Keratinocyte (primary cell): Measurements from ENCODE around the gene EPAS1. TPM values are rescaled to one million over a fixed set of nuclear protein-coding genes. Genes with fewer than 3 reads are reported as not detected.

Experiments used
- DNase-seq: peaks from one replicate; pipeline ENCODE4 v3.0.0-alpha.2; 2011; ENCODE audit warnings: low read depth, missing footprints, low spot score
- FAIRE-seq: peaks from 2 replicates; lab custom pipeline; 2011; peaks lifted over from hg19 to GRCh38; lab: Jason Lieb, UNC
- H2AFZ ChIP-seq: 2 replicates; pipeline ENCODE4 v1.6.0; 2012; ENCODE audit warnings: low read length, control low read depth, inconsistent platforms; ENCODE audit not compliant: control insufficient read depth
- H3K27ac ChIP-seq: 2 replicates; pipeline ENCODE4 v1.5.1; 2011; ENCODE audit warnings: low read length; ENCODE audit not compliant: control insufficient read depth, insufficient read depth
- H3K27me3 ChIP-seq: 3 replicates; pipeline ENCODE4 v1.6.0; 2011; ENCODE audit warnings: low read length; ENCODE audit not compliant: control insufficient read depth, insufficient read depth; ENCODE audit errors: extremely low read depth
- H3K36me3 ChIP-seq, 2 experiments: 2 replicates in 1 of 2; 3 replicates in 1 of 2; pipeline ENCODE4 v1.5.1; 2011; ENCODE audit warnings: low read length in 2 of 2, mild to moderate bottlenecking in 1 of 2; ENCODE audit not compliant: control insufficient read depth in 2 of 2, insufficient read depth in 2 of 2; ENCODE audit errors: extremely low read depth in 1 of 2
- H3K4me1 ChIP-seq: 3 replicates; pipeline ENCODE4 v1.5.1; 2011; ENCODE audit warnings: low read length; ENCODE audit not compliant: control insufficient read depth, insufficient read depth; ENCODE audit errors: extremely low read depth
- H3K4me2 ChIP-seq: 3 replicates; pipeline ENCODE4 v1.6.0; 2011; ENCODE audit warnings: low read depth, low read length; ENCODE audit not compliant: control insufficient read depth, insufficient read depth; ENCODE audit errors: extremely low read depth
- H3K4me3 ChIP-seq, 3 experiments: fragments of 200-600 bp in 1 of 3; sonication (generic) in 1 of 3; 2 replicates in 2 of 3; 3 replicates in 1 of 3; pipeline ENCODE4 v1.5.1; 2011 to 2016; ENCODE audit warnings: low read length in 3 of 3, mild to moderate bottlenecking in 3 of 3, control low read depth in 2 of 3, inconsistent platforms in 1 of 3, low read depth in 1 of 3, mixed read lengths in 1 of 3, mixed run types in 1 of 3, moderate library complexity in 1 of 3; ENCODE audit not compliant: control insufficient read depth in 2 of 3, insufficient read depth in 2 of 3; ENCODE audit errors: extremely low read depth in 1 of 3
- H3K79me2 ChIP-seq: 2 replicates; pipeline ENCODE4 v1.6.0; 2012; ENCODE audit warnings: low read length; ENCODE audit not compliant: control insufficient read depth, insufficient read depth
- H3K9ac ChIP-seq: 3 replicates; pipeline ENCODE4 v1.6.0; 2011; ENCODE audit warnings: low read length; ENCODE audit not compliant: control insufficient read depth, insufficient read depth; ENCODE audit errors: extremely low read depth
- H3K9me1 ChIP-seq: 3 replicates; pipeline ENCODE4 v1.6.0; 2011; ENCODE audit warnings: low read length; ENCODE audit not compliant: control insufficient read depth, insufficient read depth; ENCODE audit errors: extremely low read depth
- H3K9me3 ChIP-seq: 2 replicates; pipeline ENCODE4 v1.5.1; 2012; ENCODE audit warnings: low read depth, low read length; ENCODE audit not compliant: control insufficient read depth
- H4K20me1 ChIP-seq: 3 replicates; pipeline ENCODE4 v1.6.0; 2011; ENCODE audit warnings: low read length; ENCODE audit not compliant: control insufficient read depth, insufficient read depth; ENCODE audit errors: extremely low read depth
- CTCF ChIP-seq, 3 experiments: IDR thresholded peaks in 1 of 3; conservative IDR thresholded peaks in 1 of 3; optimal IDR thresholded peaks in 1 of 3; 2 replicates in 2 of 3; 3 replicates in 1 of 3; pipeline versions ENCODE3 to v1.5.1; 2011; ENCODE audit warnings: low read length in 3 of 3, mild to moderate bottlenecking in 3 of 3, moderate library complexity in 2 of 3, control low read depth in 1 of 3, inconsistent platforms in 1 of 3; ENCODE audit not compliant: insufficient read depth in 2 of 3; ENCODE audit errors: extremely low read depth in 1 of 3
- EZH2 ChIP-seq: IDR thresholded peaks from one replicate; pipeline ENCODE4 v1.6.1; 2012; ENCODE audit warnings: inconsistent platforms, mild to moderate bottlenecking, low read length, moderate library complexity
- dilution Hi-C: fragments of 300-500 bp; cut with MboI; formaldehyde crosslinking; loops from one replicate; pipeline ENCODE4 v1.7.0; 2020; ENCODE audit warnings: low sequenced_read_pairs; ENCODE audit not compliant: extremely low pct_ligation_motif_present
- polyA plus RNA-seq, 5 experiments: library from polyadenylated mRNA; depleted of rRNA in 3 of 5; stranded (reverse) in 3 of 5; stranded (forward) in 1 of 5; unstranded in 1 of 5; fragments of >200 nt; gene quantifications; 1 replicate in 1 of 5; 2 replicates in 3 of 5; 3 replicates in 1 of 5; pipeline versions ENCODE4 v1.2.1 to v1.2.3, GENCODE V29; 2011 to 2012; ENCODE audit warnings: missing spikeins in 2 of 5, low read depth in 1 of 5, low replicate concordance in 1 of 5

EPAS1 gene
- polyA plus RNA-seq, 1 donor (not counting 4 experiments of a cell fraction or from before 2014, with no cell fraction given) = 96.7 TPM

- Histone ChIP-seq H3K36me3 (no peaks in the 10 kb centered on the region), H3K27ac (no peak overlapping the region), H3K4me1 (peaks cover 9% of the 10 kb centered on the region), H3K4me2 (no peak overlapping the region), H3K9me3 (no peaks in the 10 kb centered on the region), H3K4me3 (no peak overlapping the region), H3K9me1 (no peaks in the 10 kb centered on the region), H3K9ac (no peak overlapping the region), H3K79me2 (no peaks in the 10 kb centered on the region), H3K27me3 (no peaks in the 10 kb centered on the region), H2AFZ (no peak overlapping the region), H4K20me1 (no peaks in the 10 kb centered on the region)
- dilution Hi-C loops = no loop called here
- FAIRE-seq (no peak), DNase-seq (no peak)
- TF ChIP-seq CTCF (optimal IDR thresholded peaks at IDR 0.05 in 1 of 3, IDR thresholded peaks at IDR 0.05 in 1 of 3, conservative IDR thresholded peaks at IDR 0.05 in 1 of 3; ENCODE audit: extremely low read depth in 1 of 3, insufficient read depth in 2 of 3, low read length in 3 of 3) (no peak), EZH2 (no peak)
Observed at GRCh38 chr2:46278952-46279351, 18.3 kb upstream of the EPAS1 start.

GRCh38 chr2:46281939-46282338 is 15.3 kb upstream of the EPAS1 start:
- no peaks in the 10 kb centered on the region for H3K27me3 ChIP-seq
- H3K9ac ChIP-seq = no peak overlapping the region
- TF ChIP-seq EZH2 (no peak), CTCF (optimal IDR thresholded peaks at IDR 0.05 in 1 of 3, IDR thresholded peaks at IDR 0.05 in 1 of 3, conservative IDR thresholded peaks at IDR 0.05 in 1 of 3; ENCODE audit: extremely low read depth in 1 of 3, insufficient read depth in 2 of 3, low read length in 3 of 3) (no peak)
- peaks cover 15% of the 10 kb centered on the region for H3K4me1 ChIP-seq
- no peaks in the 10 kb centered on the region for H3K9me1 ChIP-seq
- no peaks in the 10 kb centered on the region for H4K20me1 ChIP-seq
- no peak overlapping the region for H3K4me2 ChIP-seq
- H3K4me3 ChIP-seq = no peak overlapping the region
- no peak overlapping the region for H2AFZ ChIP-seq
- no peaks in the 10 kb centered on the region for H3K9me3 ChIP-seq
- FAIRE-seq (no peak), DNase-seq (no peak)
- no peak overlapping the region for H3K27ac ChIP-seq
- dilution Hi-C loops = no loop called here
- no peaks in the 10 kb centered on the region for H3K36me3 ChIP-seq
- H3K79me2 ChIP-seq = no peaks in the 10 kb centered on the region
